Measurements from ENCODE around the gene SLC12A1. TPM values are rescaled to one million over a fixed set of nuclear protein-coding genes. Genes with fewer than 3 reads are reported as not detected.

Gene SLC12A1
- under 1 TPM in 2 of 6 donors, not detected in 4; 0.03 to 0.23 TPM for total RNA-seq
- polyA plus RNA-seq = under 1 TPM in 1 of 2 donors, not detected in 1; 0.05 TPM

DNA sequence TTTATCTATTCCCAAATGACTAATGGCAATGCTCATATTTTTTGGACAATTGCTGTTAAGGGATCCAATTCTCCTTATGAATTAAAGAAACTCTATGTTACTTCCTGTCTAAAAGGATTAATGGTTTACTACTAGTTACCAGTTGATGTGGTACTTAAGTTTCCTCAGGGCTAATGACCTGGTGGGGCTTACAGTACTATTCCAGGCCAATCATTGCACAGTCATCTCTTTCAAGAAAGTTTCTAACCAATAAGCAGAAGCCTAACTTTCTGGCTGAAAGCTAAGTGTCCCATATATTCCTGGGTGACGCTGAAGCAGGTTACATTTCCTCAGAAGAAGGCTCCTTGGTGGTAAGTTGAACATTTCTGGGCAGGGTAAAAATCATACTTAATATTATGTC lies at the start of gene SLC12A1:
Gene SLC12A1, plus strand, starts transcription at position 322 of the 400 bp plus-strand sequence. CDS start 1,418 bp downstream, outside the sequence.
- TF ChIP-seq, protein P1, sequence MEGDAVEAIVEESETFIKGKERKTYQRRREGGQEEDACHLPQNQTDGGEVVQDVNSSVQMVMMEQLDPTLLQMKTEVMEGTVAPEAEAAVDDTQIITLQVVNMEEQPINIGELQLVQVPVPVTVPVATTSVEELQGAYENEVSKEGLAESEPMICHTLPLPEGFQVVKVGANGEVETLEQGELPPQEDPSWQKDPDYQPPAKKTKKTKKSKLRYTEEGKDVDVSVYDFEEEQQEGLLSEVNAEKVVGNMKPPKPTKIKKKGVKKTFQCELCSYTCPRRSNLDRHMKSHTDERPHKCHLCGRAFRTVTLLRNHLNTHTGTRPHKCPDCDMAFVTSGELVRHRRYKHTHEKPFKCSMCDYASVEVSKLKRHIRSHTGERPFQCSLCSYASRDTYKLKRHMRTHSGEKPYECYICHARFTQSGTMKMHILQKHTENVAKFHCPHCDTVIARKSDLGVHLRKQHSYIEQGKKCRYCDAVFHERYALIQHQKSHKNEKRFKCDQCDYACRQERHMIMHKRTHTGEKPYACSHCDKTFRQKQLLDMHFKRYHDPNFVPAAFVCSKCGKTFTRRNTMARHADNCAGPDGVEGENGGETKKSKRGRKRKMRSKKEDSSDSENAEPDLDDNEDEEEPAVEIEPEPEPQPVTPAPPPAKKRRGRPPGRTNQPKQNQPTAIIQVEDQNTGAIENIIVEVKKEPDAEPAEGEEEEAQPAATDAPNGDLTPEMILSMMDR (IDR thresholded peaks at IDR 0.05) = no peak
- intact Hi-C loops (cut with DNase I) = loop anchor here in 1 of 3 donors (10.0 kb wide), 1 partner anchor 59 kb away; no protein-coding TSS in a partner anchor
- FAIRE-seq = no peak
- H3K36me3 ChIP-seq = no peaks in the 10 kb centered on the region
- no peak within 1 kb of the TSS for H3K4me3 ChIP-seq
- H3K27me3 ChIP-seq = no peaks in the 10 kb centered on the region
- H3K9me3 ChIP-seq = no peaks in the 10 kb centered on the region
- DNase-seq = no peak
- WGBS, 2 donors = 87 to 91% methylated on average over 1 of the region's 1 CpG
- no peak within 1 kb of the TSS for H3K27ac ChIP-seq
- H3K4me1 ChIP-seq = no peaks in the 10 kb centered on the region
- no peak for ATAC-seq

DNA sequence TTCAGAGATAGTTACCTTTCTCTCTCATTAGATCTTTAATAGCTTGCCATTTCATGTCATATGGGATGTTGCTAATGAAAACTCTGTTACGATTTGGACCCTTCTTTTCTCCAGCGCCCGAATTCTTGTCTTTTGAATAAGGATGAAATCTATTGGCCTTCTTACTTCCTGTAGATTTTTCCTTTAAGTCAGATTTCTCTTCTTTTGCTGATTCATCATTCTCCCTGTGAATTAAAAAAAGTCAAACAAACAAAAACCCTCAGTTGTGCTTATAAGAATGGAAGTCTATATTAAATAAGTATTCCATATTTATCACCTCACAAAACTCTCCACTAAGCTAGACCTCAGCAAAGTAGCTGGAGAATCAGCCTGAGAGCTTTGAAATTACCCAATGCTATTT lies 37.5 kb upstream of the SLC12A1 start:
- H3K9me3 ChIP-seq = no peaks in the 10 kb centered on the region
- H3K4me3 ChIP-seq = no peak overlapping the region
- no peak for DNase-seq
- TF ChIP-seq, protein P1 (IDR thresholded peaks at IDR 0.05) = no peak
- H3K27me3 ChIP-seq = no peaks in the 10 kb centered on the region
- no peak overlapping the region for H3K27ac ChIP-seq
- FAIRE-seq = no peak
- no peaks in the 10 kb centered on the region for H3K36me3 ChIP-seq
- H3K4me1 ChIP-seq = no peaks in the 10 kb centered on the region
- WGBS, 2 donors = 62% methylated on average over 3 of the region's 3 CpGs
- intact Hi-C loops (cut with DNase I) = no loop called here
- ATAC-seq = no peak

DNA sequence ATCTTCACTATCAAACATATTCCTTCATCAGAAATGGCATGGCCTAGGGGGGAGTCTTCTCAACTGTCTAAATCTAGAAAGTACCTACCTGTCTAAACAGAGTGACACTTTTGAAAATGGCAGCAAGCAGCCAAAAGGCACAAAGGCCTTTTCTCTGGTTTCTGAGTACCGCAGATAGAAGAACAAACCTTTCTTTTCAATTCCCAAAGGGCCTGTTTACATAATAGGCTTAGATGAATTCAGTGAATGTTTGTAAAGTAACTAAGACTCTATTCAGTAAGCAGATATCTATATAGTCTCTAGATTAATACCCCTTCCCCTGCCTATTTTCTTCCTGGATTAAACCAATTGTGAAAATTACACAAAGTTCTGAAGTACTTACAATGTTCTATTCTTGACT lies 35.1 kb upstream of the SLC12A1 start:
- Histone ChIP-seq H3K27me3 (no peaks in the 10 kb centered on the region), H3K4me1 (no peaks in the 10 kb centered on the region), H3K27ac (no peak overlapping the region), H3K9me3 (no peaks in the 10 kb centered on the region), H3K4me3 (no peak overlapping the region), H3K36me3 (no peaks in the 10 kb centered on the region)
- FAIRE-seq (no peak), DNase-seq (no peak), ATAC-seq (no peak)
- intact Hi-C loops (cut with DNase I) = no loop called here
- 77 to 97% methylated on average over 1 of the region's 1 CpG for WGBS, 2 donors
- TF ChIP-seq, protein P1 (IDR thresholded peaks at IDR 0.05) = no peak

DNA sequence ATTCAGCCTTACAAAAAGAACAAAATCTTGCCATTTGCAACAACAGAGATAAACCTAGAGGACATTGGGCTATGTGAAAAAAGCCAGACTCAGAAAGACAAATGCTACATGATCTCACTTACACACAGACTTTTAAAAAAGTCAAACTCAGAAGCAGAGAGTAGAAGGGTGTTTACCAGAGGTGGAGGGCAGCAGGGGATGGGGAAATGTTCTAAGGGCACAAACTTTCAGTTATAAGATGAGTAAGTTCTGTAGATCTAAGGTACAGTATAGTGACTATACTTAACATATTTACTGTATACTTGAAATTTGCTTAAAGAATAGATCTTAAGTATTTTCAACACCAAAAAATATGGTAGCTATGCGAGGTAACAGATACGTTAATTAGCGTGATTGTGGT lies 31.0 kb upstream of the SLC12A1 start:
- no peak for ATAC-seq
- Histone ChIP-seq H3K36me3 (no peaks in the 10 kb centered on the region), H3K27ac (no peak overlapping the region), H3K4me1 (peaks cover 0 to 7% (median 7%) of the 10 kb centered on the region in 3 donors), H3K4me3 (no peak overlapping the region), H3K9me3 (no peaks in the 10 kb centered on the region), H3K27me3 (no peaks in the 10 kb centered on the region)
- TF ChIP-seq, protein P1 (IDR thresholded peaks at IDR 0.05) = no peak
- intact Hi-C loops (cut with DNase I) = no loop called here
- DNase-seq = no peak
- no peak for FAIRE-seq
- WGBS, 2 donors = 96 to 98% methylated on average over 3 of the region's 3 CpGs

DNA sequence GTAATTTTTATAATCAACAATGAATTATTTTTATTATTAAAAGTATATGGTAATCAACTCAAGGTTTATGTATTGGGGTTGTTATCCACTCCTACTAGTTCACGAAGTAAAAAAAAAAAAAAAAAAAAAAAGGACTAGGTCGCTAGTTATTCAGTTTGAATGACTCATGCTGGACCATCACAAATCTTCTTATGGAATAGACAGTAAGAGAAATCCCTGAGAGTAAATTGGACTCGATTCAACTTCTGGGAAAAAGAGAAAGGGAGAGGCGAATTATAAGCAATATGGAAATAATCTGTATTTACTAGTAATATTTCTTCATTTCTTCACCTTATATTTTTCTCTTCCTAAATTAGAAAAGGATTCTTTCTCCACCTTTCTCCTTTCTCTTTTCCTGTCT lies 30.0 kb upstream of the SLC12A1 start:
- no peaks in the 10 kb centered on the region for H3K36me3 ChIP-seq
- no peak overlapping the region for H3K4me3 ChIP-seq
- FAIRE-seq (no peak), DNase-seq (no peak), ATAC-seq (no peak)
- intact Hi-C loops (cut with DNase I) = no loop called here
- H3K4me1 ChIP-seq = peaks cover 0 to 7% (median 7%) of the 10 kb centered on the region in 3 donors
- no peaks in the 10 kb centered on the region for H3K27me3 ChIP-seq
- WGBS, 2 donors = 86 to 89% methylated on average over 4 of the region's 4 CpGs
- no peaks in the 10 kb centered on the region for H3K9me3 ChIP-seq
- TF ChIP-seq, protein P1 (IDR thresholded peaks at IDR 0.05) = no peak
- no peak overlapping the region for H3K27ac ChIP-seq
